B cell (primary cell): ENCODE data around the gene CCDC186. TPM values are rescaled to one million over a fixed set of nuclear protein-coding genes. Genes with fewer than 3 reads are reported as not detected.
"Not testable (repeated sequence)": the region's sequence is repeated elsewhere in the genome, so short reads cannot be mapped to it uniquely, and the experiment has no call there.

Experiments used
- ATAC-seq: fragments of 200-7000 bp; cut with Tn5 transposase; one replicate; pipeline ENCODE4 v1.10.0; 2021; ENCODE audit warnings: low read depth, mild to moderate bottlenecking, moderate number of reproducible peaks, moderate library complexity
- CTCF ChIA-PET: fragments of 350-600 bp; sonication (Branson Sonifier 250); formaldehyde crosslinking; loops from one replicate; lab custom pipeline; 2021; ENCODE audit warnings: antibody characterized with exemption, inconsistent platforms; lab: Charles Lee
- POLR2A ChIA-PET: fragments of 350-600 bp; sonication (Branson Sonifier 250); formaldehyde crosslinking; loops from one replicate; lab custom pipeline; 2021; ENCODE audit warnings: antibody characterized with exemption; lab: Charles Lee
- DNase-seq: peaks from one replicate; pipeline ENCODE4 v3.0.0; 2013
- H2AFZ ChIP-seq: 2 replicates; pipeline ENCODE4 v1.6.1; 2012; ENCODE audit warnings: mild to moderate bottlenecking, low read depth, low read length; ENCODE audit not compliant: insufficient read depth, poor library complexity, severe bottlenecking
- H3K27ac ChIP-seq, 2 donors: 1 replicate in 1 of 2; 2 replicates in 1 of 2; pipeline ENCODE4 v1.5.1; 2012 to 2013; ENCODE audit warnings: low read length in 2 of 2, mild to moderate bottlenecking in 2 of 2, moderate library complexity in 1 of 2
- H3K27me3 ChIP-seq, 4 experiments: fragments of 200-600 bp in 1 of 4; sonication (generic) in 1 of 4; replicated peaks in 1 of 4; 1 replicate in 2 of 4; 2 replicates in 2 of 4; pipeline versions ENCODE4 v1.6.1 to v1.7.0; 2013 to 2016; ENCODE audit warnings: low read length in 3 of 4, mild to moderate bottlenecking in 2 of 4, mixed read lengths in 1 of 4, moderate library complexity in 1 of 4; ENCODE audit not compliant: insufficient read depth in 4 of 4, control insufficient read depth in 3 of 4; ENCODE audit errors: control extremely low read depth in 1 of 4
- H3K36me3 ChIP-seq, 2 experiments: replicated peaks in 1 of 2; 1 replicate in 1 of 2; 2 replicates in 1 of 2; pipeline versions ENCODE4 v1.6.1 to v1.7.1; 2013; ENCODE audit warnings: low read length in 1 of 2; ENCODE audit not compliant: insufficient read depth in 2 of 2, control insufficient read depth in 1 of 2; ENCODE audit errors: control extremely low read depth in 1 of 2, extremely low read depth in 1 of 2
- H3K4me1 ChIP-seq, 2 donors: fragments of 200-600 bp in 1 of 2; sonication (generic) in 1 of 2; 1 replicate in 1 of 2; 2 replicates in 1 of 2; pipeline versions ENCODE4 v1.5.1 to v1.6.1; 2013 to 2017; ENCODE audit warnings: low read length in 2 of 2; ENCODE audit not compliant: control insufficient read depth in 2 of 2, insufficient read depth in 2 of 2
- H3K4me2 ChIP-seq: replicated peaks from 2 replicates; pipeline ENCODE3; 2012; ENCODE audit warnings: mild to moderate bottlenecking, low read depth, low read length; ENCODE audit not compliant: poor library complexity, severe bottlenecking
- H3K4me3 ChIP-seq, 5 experiments: fragments of 200-600 bp in 1 of 5; sonication (generic) in 1 of 5; 1 replicate in 3 of 5; 2 replicates in 2 of 5; pipeline versions ENCODE4 v1.5.1 to v1.7.0; 2011 to 2016; ENCODE audit warnings: low read length in 4 of 5, mild to moderate bottlenecking in 4 of 5, low read depth in 2 of 5, control low read depth in 1 of 5, moderate library complexity in 1 of 5; ENCODE audit not compliant: insufficient read depth in 1 of 5; ENCODE audit errors: control extremely low read depth in 1 of 5, extremely low read depth in 1 of 5
- H3K79me2 ChIP-seq: fragments of 200-600 bp; sonication (generic); one replicate; pipeline ENCODE4 v1.6.0; 2016; ENCODE audit warnings: low read length; ENCODE audit not compliant: control insufficient read depth, insufficient read depth
- H3K9ac ChIP-seq: fragments of 200-600 bp; sonication (generic); 2 replicates; pipeline ENCODE4 v1.6.1; 2017; ENCODE audit warnings: mild to moderate bottlenecking, low read length, moderate library complexity
- H3K9me3 ChIP-seq, 3 donors: one replicate each; pipeline versions ENCODE4 v1.6.1 to v1.7.1; 2013; ENCODE audit warnings: low read length in 2 of 3; ENCODE audit not compliant: control insufficient read depth in 2 of 3, insufficient read depth in 1 of 3; ENCODE audit errors: control extremely low read depth in 1 of 3
- H4K20me1 ChIP-seq: 2 replicates; pipeline ENCODE4 v1.6.0; 2012; ENCODE audit warnings: mild to moderate bottlenecking, low read length; ENCODE audit not compliant: insufficient read depth, control insufficient read depth, poor library complexity, severe bottlenecking
- H3K27ac Mint-ChIP-seq: one replicate; pipeline ENCODE4 v1.8.0; 2021; ENCODE audit warnings: mixed read lengths
- H3K27me3 Mint-ChIP-seq: one replicate; pipeline ENCODE4 v1.8.0; 2021; ENCODE audit warnings: mixed read lengths
- H3K4me1 Mint-ChIP-seq: one replicate; pipeline ENCODE4 v1.8.0; 2021; ENCODE audit warnings: mixed read lengths
- H3K4me3 Mint-ChIP-seq: one replicate; pipeline ENCODE4 v1.8.0; 2021; ENCODE audit warnings: mixed read lengths
- H3K9me3 Mint-ChIP-seq: one replicate; pipeline ENCODE4 v1.8.0; 2022; ENCODE audit warnings: mixed read lengths; ENCODE audit not compliant: insufficient read depth
- EZH2 ChIP-seq: IDR thresholded peaks from 2 replicates; pipeline ENCODE4 v1.6.1; 2012; ENCODE audit warnings: borderline replicate concordance, low read depth, mild to moderate bottlenecking, moderate library complexity, low read length; ENCODE audit not compliant: insufficient read depth, poor library complexity, severe bottlenecking
- WGBS: methylation state at CpG from one replicate; pipeline ENCODE4 v1.1.5; 2013; ENCODE audit warnings: missing lambda C conversion rate; ENCODE audit not compliant: insufficient coverage; 5-methylcytosine and 5-hydroxymethylcytosine counted together
- intact Hi-C: fragments of 100-400 bp; cut with micrococcal nuclease; formaldehyde crosslinking; loops from one replicate; pipeline ENCODE4 v1.10.0; 2022
- polyA plus RNA-seq: library from polyadenylated mRNA; depleted of rRNA; stranded (reverse); fragments of >200 nt; gene quantifications from 2 replicates; pipeline ENCODE4 v1.2.3, GENCODE V29; 2012
- total RNA-seq, 2 donors: library from RNA; stranded (reverse); fragments of 120-200 nt in 1 of 2; gene quantifications; 1 replicate in 1 of 2; 2 replicates in 1 of 2; pipeline versions ENCODE4 v1.2.3 to v1.2.4, GENCODE V29; 2013 to 2022
- TF ChIP-seq, protein P1 (sequence below): fragments of 200-600 bp; IDR thresholded peaks from one replicate; pipeline ENCODE4 v1.8.0; 2022; ENCODE audit warnings: antibody characterized with exemption, mild to moderate bottlenecking

Gene CCDC186
- total and polyA plus RNA-seq, 2 donors (not counting 1 experiment from before 2014, with no cell fraction given) = 8.0 to 33.8 TPM

GRCh38 chr10:114143160-114143559, 30.8 kb downstream of the CCDC186 start:
- no peaks in the 10 kb centered on the region for H3K79me2 ChIP-seq
- no peak overlapping the region for H3K9ac ChIP-seq
- TF ChIP-seq EZH2 = no peak
- TF ChIP-seq, protein P1, sequence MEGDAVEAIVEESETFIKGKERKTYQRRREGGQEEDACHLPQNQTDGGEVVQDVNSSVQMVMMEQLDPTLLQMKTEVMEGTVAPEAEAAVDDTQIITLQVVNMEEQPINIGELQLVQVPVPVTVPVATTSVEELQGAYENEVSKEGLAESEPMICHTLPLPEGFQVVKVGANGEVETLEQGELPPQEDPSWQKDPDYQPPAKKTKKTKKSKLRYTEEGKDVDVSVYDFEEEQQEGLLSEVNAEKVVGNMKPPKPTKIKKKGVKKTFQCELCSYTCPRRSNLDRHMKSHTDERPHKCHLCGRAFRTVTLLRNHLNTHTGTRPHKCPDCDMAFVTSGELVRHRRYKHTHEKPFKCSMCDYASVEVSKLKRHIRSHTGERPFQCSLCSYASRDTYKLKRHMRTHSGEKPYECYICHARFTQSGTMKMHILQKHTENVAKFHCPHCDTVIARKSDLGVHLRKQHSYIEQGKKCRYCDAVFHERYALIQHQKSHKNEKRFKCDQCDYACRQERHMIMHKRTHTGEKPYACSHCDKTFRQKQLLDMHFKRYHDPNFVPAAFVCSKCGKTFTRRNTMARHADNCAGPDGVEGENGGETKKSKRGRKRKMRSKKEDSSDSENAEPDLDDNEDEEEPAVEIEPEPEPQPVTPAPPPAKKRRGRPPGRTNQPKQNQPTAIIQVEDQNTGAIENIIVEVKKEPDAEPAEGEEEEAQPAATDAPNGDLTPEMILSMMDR = no peak
- peaks cover 0 to 47% of the 10 kb centered on the region in 2 experiments for H3K36me3 ChIP-seq
- H3K27ac Mint-ChIP-seq = no peak overlapping the region
- H4K20me1 ChIP-seq = no peaks in the 10 kb centered on the region
- ChIA-PET CTCF (no interaction called here), POLR2A (no interaction called here)
- intact Hi-C loops = no loop called here
- H2AFZ ChIP-seq = no peak overlapping the region
- H3K9me3 Mint-ChIP-seq = no peaks in the 10 kb centered on the region
- ATAC-seq = no peak
- WGBS = no CpG with 5 or more reads among the region's 1 CpG
- H3K4me2 ChIP-seq = no peak overlapping the region
- H3K4me3 ChIP-seq = no peak overlapping the region
- H3K4me1 Mint-ChIP-seq = no peaks in the 10 kb centered on the region
- no peak overlapping the region for H3K4me3 Mint-ChIP-seq
- DNase-seq = no peak
- H3K27ac ChIP-seq = no peak overlapping the region
- H3K27me3 ChIP-seq = no peaks in the 10 kb centered on the region
- no peaks in the 10 kb centered on the region for H3K27me3 Mint-ChIP-seq
- no peaks in the 10 kb centered on the region for H3K4me1 ChIP-seq
- H3K9me3 ChIP-seq = no peaks in the 10 kb centered on the region

DNA sequence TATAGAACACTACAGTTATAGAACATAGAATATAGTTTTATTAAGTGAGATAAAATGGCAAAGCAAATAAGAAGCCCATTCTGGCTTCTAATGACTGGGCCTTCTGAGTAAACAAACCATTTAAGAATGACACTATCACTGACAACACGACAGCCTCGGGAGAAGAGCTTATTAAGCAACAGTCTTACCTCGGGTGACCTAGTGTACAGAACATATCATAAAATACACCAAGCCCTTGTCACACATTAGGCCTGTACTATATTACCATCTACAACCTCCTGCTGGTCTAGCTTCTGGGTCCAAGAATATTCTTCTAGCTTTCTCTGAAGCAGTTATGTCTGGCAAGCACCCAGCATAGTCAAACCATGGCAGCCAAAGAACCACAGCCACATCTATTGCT, 32.0 kb downstream of the CCDC186 start:
- CTCF ChIA-PET = no interaction called here
- intact Hi-C loops = no loop called here

DNA sequence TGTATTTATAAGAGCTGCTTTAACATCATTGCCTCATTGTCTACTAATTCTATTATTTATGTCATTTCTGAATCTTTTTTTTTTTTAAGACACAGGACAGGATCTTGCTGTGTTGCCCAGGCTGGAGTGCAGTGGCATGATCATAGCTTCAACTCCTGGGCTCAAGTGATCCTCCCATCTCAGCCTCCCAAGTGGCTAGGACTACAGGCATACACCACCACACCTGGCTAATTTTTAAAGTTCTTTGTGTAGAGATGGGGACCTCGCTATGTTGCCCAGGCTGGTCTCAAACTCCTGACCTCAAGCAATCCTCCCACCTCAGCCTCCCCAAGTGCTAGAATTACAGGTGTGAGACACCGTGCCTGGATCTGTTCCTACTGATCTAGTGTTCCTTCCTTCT, 33.2 kb downstream of the CCDC186 start:
- H3K9me3 ChIP-seq, H3K79me2 ChIP-seq, H4K20me1 ChIP-seq, H3K4me3 ChIP-seq, H3K4me1 ChIP-seq, H3K9me3 Mint-ChIP-seq, POLR2A ChIA-PET, H3K27me3 Mint-ChIP-seq, H3K4me3 Mint-ChIP-seq, H3K27ac Mint-ChIP-seq, H3K4me1 Mint-ChIP-seq, H3K27ac ChIP-seq, H3K9ac ChIP-seq, H3K4me2 ChIP-seq, H2AFZ ChIP-seq, H3K27me3 ChIP-seq, DNase-seq, CTCF ChIA-PET, intact Hi-C loops, ATAC-seq: not testable (repeated sequence)
- 100% methylated on average over 1 of the region's 2 CpGs for WGBS
- H3K36me3 ChIP-seq = peaks cover 0 to 40% of the 10 kb centered on the region in 2 experiments

More for the DNA sequence above, 32.0 kb downstream of the CCDC186 start:
- Histone ChIP-seq H3K27me3 (no peaks in the 10 kb centered on the region), H3K9me3 (no peaks in the 10 kb centered on the region), H3K79me2 (no peaks in the 10 kb centered on the region), H3K4me2 (no peak overlapping the region), H3K36me3 (peaks cover 0 to 36% of the 10 kb centered on the region in 2 experiments), H3K27ac (no peak overlapping the region), H3K4me1 (no peaks in the 10 kb centered on the region), H3K4me3 (no peak overlapping the region), H4K20me1 (no peaks in the 10 kb centered on the region), H2AFZ (no peak overlapping the region), H3K9ac (no peak overlapping the region)
- H3K9me3 Mint-ChIP-seq = no peaks in the 10 kb centered on the region
- H3K27ac Mint-ChIP-seq = no peak overlapping the region
- WGBS = 94% methylated on average over 3 of the region's 3 CpGs
- no peak for ATAC-seq
- no peak overlapping the region for H3K4me3 Mint-ChIP-seq
- H3K4me1 Mint-ChIP-seq = no peaks in the 10 kb centered on the region
- POLR2A ChIA-PET = no interaction called here
- no peak for DNase-seq
- no peaks in the 10 kb centered on the region for H3K27me3 Mint-ChIP-seq
- TF ChIP-seq EZH2 = no peak
- TF ChIP-seq, protein P1 = no peak
